Neural cell (in vitro differentiated cells): Measurements from ENCODE around the gene AHNAK. TPM values are rescaled to one million over a fixed set of nuclear protein-coding genes. Genes with fewer than 3 reads are reported as not detected.

Experiments used
- H2AFZ ChIP-seq: fragments of 200-600, 300-800 bp; sonication (generic), shearing (Covaris generic); 2 replicates; pipeline ENCODE4 v1.6.0; 2014; ENCODE audit warnings: low read depth, mild to moderate bottlenecking, antibody characterized with exemption, low read length, moderate library complexity
- H3F3A ChIP-seq: fragments of 200-600 bp; shearing (Covaris generic); 2 replicates; pipeline ENCODE4 v1.6.1; 2016; ENCODE audit warnings: mild to moderate bottlenecking, moderate library complexity, mixed read lengths, antibody characterized with exemption, low read length; ENCODE audit not compliant: insufficient read depth, poor library complexity, severe bottlenecking
- H3K27ac ChIP-seq: fragments of 200-600, 300-800 bp; sonication (generic), shearing (Covaris generic); 2 replicates; pipeline ENCODE4 v1.5.1; 2014; ENCODE audit warnings: mild to moderate bottlenecking, low read length, moderate library complexity
- H3K27me3 ChIP-seq: fragments of 300-800, 200-600 bp; sonication (generic), shearing (Covaris generic); 2 replicates; pipeline ENCODE4 v1.6.0; 2014; ENCODE audit warnings: mild to moderate bottlenecking, low read depth, low read length, moderate library complexity; ENCODE audit not compliant: insufficient read depth
- H3K36me3 ChIP-seq: fragments of 300-800, 200-600 bp; sonication (generic), shearing (Covaris generic); 2 replicates; pipeline ENCODE4 v1.5.1; 2014; ENCODE audit warnings: mild to moderate bottlenecking, antibody characterized with exemption, low read length, moderate library complexity; ENCODE audit not compliant: insufficient read depth
- H3K4me2 ChIP-seq: fragments of 300-800, 200-600 bp; sonication (generic), shearing (Covaris generic); 2 replicates; pipeline ENCODE4 v1.6.0; 2014; ENCODE audit warnings: mild to moderate bottlenecking, low read length
- H3K4me3 ChIP-seq: fragments of 300-800, 200-600 bp; sonication (generic), shearing (Covaris generic); 2 replicates; pipeline ENCODE4 v1.5.1; 2014; ENCODE audit warnings: mild to moderate bottlenecking, low read length, moderate library complexity
- H3K79me2 ChIP-seq: fragments of 200-600 bp; shearing (Covaris generic); replicated peaks from 2 replicates; pipeline ENCODE4 v1.6.0; 2014; ENCODE audit warnings: mild to moderate bottlenecking, low read length, moderate library complexity; ENCODE audit not compliant: insufficient read depth
- H3K9ac ChIP-seq: fragments of 300-800, 200-600 bp; sonication (generic), shearing (Covaris generic); 2 replicates; pipeline ENCODE4 v1.6.1; 2016; ENCODE audit warnings: mild to moderate bottlenecking, low read length, mixed read lengths
- H3K9me2 ChIP-seq: fragments of 200-600 bp; shearing (Covaris generic); 2 replicates; pipeline ENCODE4 v1.6.1; 2016; ENCODE audit warnings: mild to moderate bottlenecking, low read length, mixed read lengths; ENCODE audit not compliant: insufficient read depth
- H3K9me3 ChIP-seq: fragments of 200-600, 300-800 bp; sonication (generic), shearing (Covaris generic); 2 replicates; pipeline ENCODE4 v1.6.1; 2016; ENCODE audit warnings: mild to moderate bottlenecking, mixed run types, low read length, moderate library complexity, mixed read lengths
- H4K20me1 ChIP-seq: fragments of 200-600 bp; shearing (Covaris generic); 2 replicates; pipeline ENCODE4 v1.6.1; 2016; ENCODE audit warnings: mild to moderate bottlenecking, mixed run types; ENCODE audit not compliant: insufficient read depth
- CTCF ChIP-seq: fragments of 450-650 bp; IDR thresholded peaks from 2 replicates; pipeline ENCODE4 v1.5.1; 2014; ENCODE audit warnings: antibody characterized with exemption, mild to moderate bottlenecking, moderate library complexity; ENCODE audit not compliant: poor library complexity, severe bottlenecking
- EP300 ChIP-seq: fragments of 450-650 bp; conservative IDR thresholded peaks from 2 replicates; pipeline ENCODE4 v1.6.1; 2014; ENCODE audit warnings: antibody characterized with exemption, mild to moderate bottlenecking, moderate library complexity; ENCODE audit not compliant: poor library complexity, severe bottlenecking
- EZH2 ChIP-seq: fragments of 200-600, 300-800 bp; shearing (Covaris generic), sonication (generic); IDR thresholded peaks from 2 replicates; pipeline ENCODE4 v1.6.1; 2014; ENCODE audit warnings: antibody characterized with exemption, low read length, borderline replicate concordance, mild to moderate bottlenecking; ENCODE audit not compliant: insufficient read depth, poor library complexity, severe bottlenecking
- MXI1 ChIP-seq: fragments of 450-650 bp; conservative IDR thresholded peaks from 2 replicates; pipeline ENCODE4 v1.6.1; 2014; ENCODE audit warnings: antibody characterized with exemption, mild to moderate bottlenecking; ENCODE audit not compliant: poor library complexity, severe bottlenecking
- POLR2AphosphoS5 ChIP-seq: IDR thresholded peaks from 2 replicates; pipeline ENCODE4 v1.6.1; 2012
- RAD21 ChIP-seq: fragments of 450-650 bp; conservative IDR thresholded peaks from 2 replicates; pipeline ENCODE4 v1.6.1; 2014; ENCODE audit warnings: antibody characterized with exemption, mild to moderate bottlenecking, moderate library complexity
- REST ChIP-seq: IDR thresholded peaks from 2 replicates; pipeline ENCODE4 v1.6.1; 2012; ENCODE audit warnings: borderline replicate concordance
- SMC3 ChIP-seq: fragments of 450-650 bp; conservative IDR thresholded peaks from 2 replicates; pipeline ENCODE4 v1.6.1; 2014; ENCODE audit warnings: antibody characterized with exemption, mild to moderate bottlenecking, moderate library complexity; ENCODE audit not compliant: poor library complexity
- TAF1 ChIP-seq: IDR thresholded peaks from 2 replicates; pipeline ENCODE4 v1.6.1; 2012; ENCODE audit warnings: low read depth
- polyA plus RNA-seq: library from polyadenylated mRNA; depleted of rRNA; stranded (reverse); fragments of >200 nt; gene quantifications from 2 replicates; pipeline ENCODE4 v1.2.3, GENCODE V29; 2014

Gene AHNAK
- polyA plus RNA-seq, 1 donor from 2014 or later = 0.11 TPM

- H3K4me3 ChIP-seq = no peak overlapping the region
- H3K9me2 ChIP-seq = no peaks in the 10 kb centered on the region
- no peak overlapping the region for H2AFZ ChIP-seq
- H3K27ac ChIP-seq = no peak overlapping the region
- H4K20me1 ChIP-seq = no peaks in the 10 kb centered on the region
- no peaks in the 10 kb centered on the region for H3F3A ChIP-seq
- H3K36me3 ChIP-seq = no peaks in the 10 kb centered on the region
- peaks cover 10% of the 10 kb centered on the region for H3K27me3 ChIP-seq
- H3K9ac ChIP-seq = no peak overlapping the region
- no peak for TF ChIP-seq EP300
- TF ChIP-seq SMC3 = no peak
- no peak for TF ChIP-seq RAD21
- no peak for TF ChIP-seq MXI1
- no peak for TF ChIP-seq CTCF
- no peak for TF ChIP-seq REST
- TF ChIP-seq POLR2AphosphoS5 = no peak
- TF ChIP-seq TAF1 = no peak
- TF ChIP-seq EZH2 = no peak
- no peaks in the 10 kb centered on the region for H3K79me2 ChIP-seq
- no peaks in the 10 kb centered on the region for H3K9me3 ChIP-seq
- H3K4me2 ChIP-seq = no peak overlapping the region
Measured at GRCh38 chr11:62502030-62502730, 44.4 kb downstream of the AHNAK start.

- H3K9ac ChIP-seq = no peak overlapping the region
- no peak overlapping the region for H3K4me3 ChIP-seq
Measured at GRCh38 chr11:62501432-62501891, 45.1 kb downstream of the AHNAK start.

More at GRCh38 chr11:62501432-62501891, 45.1 kb downstream of the AHNAK start:
- Histone ChIP-seq H3K79me2 (no peaks in the 10 kb centered on the region), H3K9me2 (no peaks in the 10 kb centered on the region), H3K36me3 (no peaks in the 10 kb centered on the region), H3K27me3 (peaks cover 10% of the 10 kb centered on the region), H4K20me1 (no peaks in the 10 kb centered on the region), H3K9me3 (no peaks in the 10 kb centered on the region), H3K4me2 (no peak overlapping the region), H2AFZ (no peak overlapping the region), H3F3A (no peaks in the 10 kb centered on the region), H3K27ac (no peak overlapping the region)
- no peak for TF ChIP-seq REST
- no peak for TF ChIP-seq TAF1
- TF ChIP-seq EZH2 = no peak
- no peak for TF ChIP-seq MXI1
- TF ChIP-seq POLR2AphosphoS5 = no peak
- TF ChIP-seq RAD21 = no peak
- no peak for TF ChIP-seq CTCF
- no peak for TF ChIP-seq SMC3
